Skin epidermis (tissue), 12 donors: ENCODE results near the gene LEO1.

ENCODE experiments used
- H3K27ac ChIP-seq, 21 experiments: fragments of 200-600 bp; sonication (generic) in 11 of 21; one replicate each; pipeline ENCODE4 v1.5.0; 2020; ENCODE audit warnings: mild to moderate bottlenecking in 3 of 21, inconsistent platforms in 2 of 21, moderate library complexity in 2 of 21
- H3K4me3 ChIP-seq, 7 experiments: fragments of 200-600 bp; sonication (generic) in 2 of 7; one replicate each; pipeline ENCODE4 v1.5.0; 2020; ENCODE audit warnings: inconsistent platforms in 2 of 7, mild to moderate bottlenecking in 2 of 7, moderate library complexity in 1 of 7

Gene LEO1

GRCh38 chr15:51971375-51972133, at the start of gene LEO1:
Gene LEO1 (minus strand): TSS chr15:51971778. CDS start chr15:51971745, 33 bp downstream.
- peak within 1 kb of the TSS; percentile 72 to 92 (median 78) for H3K4me3 ChIP-seq

GRCh38 chr15:52021128-52021671, 49.6 kb upstream of the LEO1 start:
- H3K4me3 ChIP-seq = peak overlapping the region; percentile 51 to 79 (median 62)
- peak overlapping the region in 20 of 21 experiments; percentile 39 to 98 (median 95) for H3K27ac ChIP-seq

More at GRCh38 chr15:51971375-51972133, at the start of gene LEO1:
- H3K27ac ChIP-seq = peak within 1 kb of the TSS; percentile 79 to 99 (median 92)

DNA sequence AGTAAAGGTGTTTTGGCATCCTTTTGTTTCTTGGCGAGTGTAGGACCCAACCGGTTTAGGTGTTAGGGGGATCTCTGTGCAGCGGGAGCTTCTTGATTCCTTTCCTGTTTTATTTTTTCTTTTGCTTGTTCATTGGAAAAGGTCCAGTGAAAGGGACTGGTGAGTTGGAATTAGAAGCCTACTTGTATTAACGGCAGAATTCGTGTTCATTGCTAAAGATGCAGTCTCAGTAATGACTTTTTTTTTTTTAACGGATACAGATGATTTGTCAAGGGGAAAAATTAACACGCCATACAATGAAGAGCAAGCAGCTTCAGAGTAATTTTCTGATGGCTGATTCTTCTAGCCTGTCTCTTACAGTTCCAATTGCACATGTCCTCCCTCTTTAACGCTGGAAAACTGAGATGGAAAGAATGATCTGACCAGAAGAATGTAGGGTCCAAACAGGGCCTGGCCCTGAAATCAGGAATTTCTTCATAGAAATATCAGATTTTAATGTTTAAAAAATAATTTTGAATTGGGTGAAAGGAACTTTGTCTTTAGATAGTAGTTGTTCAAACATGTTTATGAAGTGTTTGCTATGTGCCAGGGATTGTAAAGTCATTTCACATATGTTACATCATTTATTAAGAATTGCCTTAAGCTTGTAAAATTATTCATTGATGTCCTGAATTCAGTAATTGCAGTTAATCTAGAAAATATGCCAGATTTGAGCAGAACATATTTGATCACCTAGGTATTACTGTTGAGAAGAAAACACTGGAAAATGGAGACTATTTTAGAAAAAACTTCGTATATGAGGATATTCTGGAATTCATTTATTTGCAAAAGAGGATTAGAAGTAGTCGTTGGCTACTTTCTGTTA, 48.9 kb upstream of the LEO1 start:
- peak overlapping the region; percentile 81 to 98 (median 95) for H3K27ac ChIP-seq

GRCh38 chr15:52019394-52020220, 48.0 kb upstream of the LEO1 start:
- Histone ChIP-seq H3K27ac (peak overlapping the region; percentile 81 to 98 (median 95)), H3K4me3 (peak overlapping the region; percentile 51 to 79 (median 62))

More for the DNA sequence above, 48.9 kb upstream of the LEO1 start:
- peak overlapping the region; percentile 51 to 79 (median 62) for H3K4me3 ChIP-seq

DNA sequence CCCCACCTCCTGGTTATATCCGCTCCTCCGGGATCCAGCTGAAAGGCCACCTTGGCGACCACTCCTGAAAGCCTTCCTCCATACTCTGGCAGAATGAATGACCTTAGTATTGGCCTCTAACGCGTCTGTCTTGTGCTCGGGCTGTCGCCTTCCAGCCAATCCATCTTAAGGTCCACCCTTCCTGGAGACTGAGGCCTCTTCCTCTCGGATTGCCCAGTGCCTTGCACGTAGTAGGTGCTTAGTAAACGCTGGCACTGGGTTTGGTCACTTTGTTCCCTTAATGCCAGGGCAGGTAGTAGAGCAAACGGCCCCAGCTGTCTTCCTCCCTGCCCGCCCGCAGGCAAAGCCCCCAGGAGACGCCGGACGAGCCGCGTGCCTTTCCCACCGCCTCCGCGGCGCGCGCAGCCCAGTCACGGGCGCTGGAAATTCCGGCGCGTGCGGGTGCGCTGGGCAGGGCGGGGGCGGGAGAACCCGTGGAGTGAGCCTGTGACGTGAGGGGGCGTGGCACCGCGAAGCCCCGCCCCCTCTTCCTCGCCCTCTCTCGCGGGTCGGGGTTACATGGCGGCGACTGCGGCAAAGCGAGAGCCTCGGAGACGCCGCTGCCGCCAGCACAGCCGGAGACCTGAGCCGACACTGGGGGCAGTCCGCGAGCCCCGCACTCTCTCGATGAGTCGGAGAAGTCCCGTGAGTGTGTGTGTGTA, 47.3 kb upstream of the LEO1 start, which contains the start of gene MAPK6:
MAPK6 (plus strand) TSS at position 527 of the 701 bp plus-strand sequence. CDS start 27,242 bp downstream, outside the sequence.
- Histone ChIP-seq H3K4me3 (peak within 1 kb of the TSS; percentile 51 to 79 (median 62)), H3K27ac (peak within 1 kb of the TSS; percentile 81 to 98 (median 95))

DNA sequence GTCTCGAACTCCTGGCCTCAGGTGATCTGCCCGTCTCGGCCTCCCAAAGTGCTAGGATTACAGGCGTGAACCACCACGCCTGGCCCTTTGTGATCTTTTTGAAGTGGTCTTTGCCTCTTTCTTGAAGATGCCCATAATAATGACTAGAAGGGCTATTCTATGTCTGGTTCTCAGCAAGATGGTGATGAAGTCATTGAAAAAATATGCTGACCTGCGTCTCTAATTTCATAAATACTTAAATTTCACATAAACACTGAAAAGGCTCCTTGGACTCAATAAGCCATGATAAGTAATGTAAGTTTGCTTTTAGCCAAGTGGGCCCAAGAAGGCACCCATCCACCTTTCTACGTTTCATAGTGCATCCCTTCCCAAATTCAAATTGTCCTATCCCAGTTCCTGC, 46.7 kb upstream of the LEO1 start:
- Histone ChIP-seq H3K27ac (peak overlapping the region in 18 of 21 experiments; percentile 70 to 96 (median 91)), H3K4me3 (peak overlapping the region in 2 of 7 experiments; percentile 35 to 64)

- no peak overlapping the region for H3K27ac ChIP-seq
- H3K4me3 ChIP-seq = no peak overlapping the region
Observed at GRCh38 chr15:52016316-52016715, 44.7 kb upstream of the LEO1 start.

DNA sequence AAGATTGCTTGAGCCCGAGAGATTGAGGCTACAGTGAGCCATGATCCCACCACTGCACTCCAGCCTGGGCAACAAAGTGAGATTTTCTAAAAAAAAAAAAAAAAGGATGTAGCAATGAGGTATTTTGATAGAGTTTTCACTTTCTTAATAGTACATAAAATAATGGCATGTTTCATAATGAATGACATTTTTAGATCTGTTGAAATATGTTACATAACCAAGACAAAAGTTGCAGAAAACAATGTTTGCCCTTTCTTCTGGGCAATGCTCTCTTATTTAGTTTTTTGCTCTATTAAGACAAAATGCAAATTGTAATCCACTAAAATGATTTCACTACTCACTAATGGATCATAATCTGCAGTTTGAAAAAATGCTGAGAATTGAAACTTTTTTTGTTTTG, 43.0 kb upstream of the LEO1 start:
- no peak overlapping the region for H3K27ac ChIP-seq

GRCh38 chr15:52013151-52013791, 41.7 kb upstream of the LEO1 start:
- no peak overlapping the region for H3K4me3 ChIP-seq
- H3K27ac ChIP-seq = peak overlapping the region in 1 of 21 experiments; percentile 52

More for the DNA sequence above, 43.0 kb upstream of the LEO1 start:
- H3K4me3 ChIP-seq = no peak overlapping the region

DNA sequence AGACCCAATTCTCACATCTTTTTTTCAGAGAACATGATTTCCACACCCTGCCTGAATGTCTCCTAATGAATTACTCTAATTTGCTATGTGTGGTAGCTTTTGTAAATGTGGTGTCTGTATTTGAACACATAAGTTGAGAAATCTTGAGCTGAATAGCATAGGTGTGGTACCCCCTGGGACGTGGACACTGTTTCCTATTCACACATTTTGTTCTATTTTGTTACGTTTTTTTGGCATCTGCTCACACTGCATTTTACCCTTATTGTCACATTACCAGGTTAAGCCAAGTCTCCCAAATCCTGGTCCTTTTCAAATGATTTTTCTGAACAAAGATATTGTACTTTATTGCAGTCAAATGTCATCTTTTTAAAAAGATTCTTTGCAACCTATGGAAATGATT, 40.6 kb upstream of the LEO1 start:
- Histone ChIP-seq H3K4me3 (no peak overlapping the region), H3K27ac (peak overlapping the region in 2 of 21 experiments; percentile 41 to 61)

DNA sequence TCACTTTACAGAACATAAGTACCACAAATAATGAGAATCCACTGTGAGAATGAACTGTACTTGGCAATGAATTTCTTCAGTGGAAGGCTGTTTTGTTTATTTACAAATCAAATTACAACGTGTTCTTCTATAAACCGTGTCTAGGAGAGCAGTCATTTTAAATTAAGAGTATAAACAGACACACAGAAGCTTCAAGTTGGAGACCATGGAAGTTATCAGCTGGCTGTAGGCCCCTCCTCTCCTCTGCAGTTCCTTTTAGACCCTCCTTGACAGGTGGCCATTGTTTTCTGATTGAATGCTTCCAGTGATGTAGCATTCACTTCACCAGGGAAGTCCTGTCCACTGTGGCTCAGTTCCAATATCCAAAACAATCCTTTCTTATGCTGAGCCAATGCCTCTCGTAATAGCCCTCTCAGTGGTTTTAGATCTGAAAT, 40.1 kb upstream of the LEO1 start:
- Histone ChIP-seq H3K27ac (peak overlapping the region in 9 of 21 experiments; percentile 17 to 70 (median 61)), H3K4me3 (no peak overlapping the region)

DNA sequence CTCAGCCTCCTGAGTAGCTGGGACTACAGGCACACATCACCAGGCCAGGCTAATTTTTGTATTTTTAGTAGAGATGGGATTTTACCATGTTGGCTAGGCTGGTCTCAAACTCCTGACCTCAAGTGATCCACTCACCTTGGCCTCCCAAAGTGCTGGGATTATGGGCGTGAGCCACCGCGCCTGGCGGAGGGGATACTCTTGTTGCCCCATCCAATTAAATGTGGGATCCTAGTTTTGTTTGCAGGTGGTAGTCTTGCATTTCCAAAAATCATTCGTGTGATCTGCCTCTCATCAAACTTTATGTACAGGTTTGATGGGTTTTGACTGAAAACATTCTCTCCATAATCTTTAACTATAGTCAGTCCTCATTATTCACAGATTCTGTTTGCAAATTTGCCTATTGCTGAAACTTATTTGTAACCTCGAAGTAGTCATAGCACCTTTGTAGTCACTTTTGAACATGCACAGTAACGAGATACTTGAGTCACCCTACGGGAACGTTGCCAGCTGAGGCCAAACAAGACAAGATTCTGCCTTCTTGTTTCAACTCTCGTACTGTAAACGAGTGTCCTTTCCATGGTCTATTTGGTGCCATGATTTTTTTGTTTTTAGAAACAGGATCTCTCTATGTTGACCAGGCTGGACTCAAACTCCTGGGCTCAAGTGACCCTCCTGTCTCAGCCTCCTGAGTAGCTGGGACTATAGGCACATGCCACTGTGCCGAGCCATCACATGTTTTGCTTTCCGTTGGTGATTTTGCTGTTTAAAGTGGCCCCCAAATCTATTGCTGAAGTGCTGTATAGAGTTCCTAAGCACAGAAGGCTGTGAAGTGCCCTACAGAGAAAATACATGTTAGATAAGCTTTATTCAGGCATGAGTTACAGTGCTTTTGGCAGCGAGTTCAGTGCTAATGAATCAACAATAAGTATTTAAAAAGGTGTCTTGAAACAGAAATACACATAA, 39.3 kb upstream of the LEO1 start:
- H3K27ac ChIP-seq = peak overlapping the region in 12 of 21 experiments; percentile 13 to 70 (median 52)
- H3K4me3 ChIP-seq = no peak overlapping the region

GRCh38 chr15:52008698-52009434, 37.3 kb upstream of the LEO1 start:
- no peak overlapping the region for H3K27ac ChIP-seq
- no peak overlapping the region for H3K4me3 ChIP-seq

DNA sequence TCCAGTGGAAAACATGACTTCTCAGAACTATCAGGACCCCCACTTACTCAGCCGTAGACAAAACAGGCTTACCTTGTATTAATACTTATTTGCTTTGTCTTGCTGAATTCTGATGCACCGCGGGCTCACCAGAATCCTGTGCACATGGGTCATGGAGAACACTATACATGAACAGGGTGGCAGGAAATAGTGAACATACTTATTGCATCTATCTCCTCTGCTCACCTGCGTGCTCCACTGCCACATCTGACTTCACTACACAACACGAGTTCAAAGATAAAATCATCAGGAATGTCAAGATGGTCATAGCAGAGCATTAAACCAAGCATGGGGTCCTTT, 36.8 kb upstream of the LEO1 start:
- no peak overlapping the region for H3K27ac ChIP-seq
- no peak overlapping the region for H3K4me3 ChIP-seq

DNA sequence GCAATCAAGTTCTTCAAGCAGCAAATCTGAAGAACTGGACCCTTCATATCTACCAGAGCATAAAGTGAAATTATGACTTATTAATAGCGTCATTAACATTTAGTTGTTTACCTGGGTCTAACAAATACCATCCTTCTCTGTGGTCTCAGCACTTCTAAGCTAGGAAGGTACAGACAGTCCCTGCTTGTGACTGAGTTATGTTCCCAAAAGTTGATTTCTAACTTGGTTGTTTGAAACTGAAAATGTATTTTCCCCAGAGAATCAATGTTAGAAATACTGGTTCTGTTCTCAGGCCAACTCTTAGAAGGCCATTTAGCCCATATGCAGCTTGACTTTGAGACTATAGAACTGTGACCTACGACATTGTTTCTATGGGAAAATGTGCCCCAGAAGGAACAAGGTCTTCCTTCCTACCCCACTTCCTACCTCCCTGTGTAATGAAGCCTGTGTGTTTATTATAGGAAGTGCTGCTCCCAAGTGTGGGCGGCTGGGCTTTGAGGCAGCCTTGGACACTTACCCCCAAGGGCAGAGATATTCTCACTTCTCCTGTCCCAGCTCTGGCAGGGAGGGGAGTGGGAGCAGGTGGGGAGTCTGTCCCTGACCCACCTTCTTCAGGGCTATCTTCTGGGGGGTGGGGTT, 35.2 kb upstream of the LEO1 start:
- H3K27ac ChIP-seq = peak overlapping the region in 3 of 21 experiments; percentile 14 to 39 (median 15)
- no peak overlapping the region for H3K4me3 ChIP-seq
